ENCODE results near the gene ZNF605. TPM values are rescaled to one million over a fixed set of nuclear protein-coding genes. Genes with fewer than 3 reads are reported as not detected.
"Not testable (repeated sequence)": the region's sequence is repeated elsewhere in the genome, so short reads cannot be mapped to it uniquely, and the experiment has no call there.

Gene ZNF605
- total and polyA plus RNA-seq, 2 donors (not counting 3 experiments of a cell fraction or from before 2014, with no cell fraction given), result 2.4 to 11.3 TPM

DNA sequence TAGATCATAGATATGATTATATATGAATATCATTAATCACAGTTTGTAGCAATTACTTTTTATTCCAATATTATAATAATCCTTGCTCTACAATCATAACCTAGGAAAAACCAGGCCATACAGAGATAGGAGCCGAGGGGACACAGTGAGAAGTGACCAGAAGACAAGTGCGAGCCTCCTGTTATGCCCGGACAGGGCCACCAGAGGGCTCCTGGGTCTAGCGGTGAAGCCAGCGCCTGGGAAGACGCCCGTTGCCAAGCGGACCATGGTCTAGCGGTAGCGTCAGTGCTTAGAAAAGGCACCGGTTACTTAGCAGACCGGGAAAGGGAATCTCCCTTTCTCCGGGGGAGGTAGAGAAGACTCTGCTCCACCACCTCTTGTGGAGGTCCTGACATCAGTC, 20.8 kb upstream of the ZNF605 start:
- TF ChIP-seq, protein P1, sequence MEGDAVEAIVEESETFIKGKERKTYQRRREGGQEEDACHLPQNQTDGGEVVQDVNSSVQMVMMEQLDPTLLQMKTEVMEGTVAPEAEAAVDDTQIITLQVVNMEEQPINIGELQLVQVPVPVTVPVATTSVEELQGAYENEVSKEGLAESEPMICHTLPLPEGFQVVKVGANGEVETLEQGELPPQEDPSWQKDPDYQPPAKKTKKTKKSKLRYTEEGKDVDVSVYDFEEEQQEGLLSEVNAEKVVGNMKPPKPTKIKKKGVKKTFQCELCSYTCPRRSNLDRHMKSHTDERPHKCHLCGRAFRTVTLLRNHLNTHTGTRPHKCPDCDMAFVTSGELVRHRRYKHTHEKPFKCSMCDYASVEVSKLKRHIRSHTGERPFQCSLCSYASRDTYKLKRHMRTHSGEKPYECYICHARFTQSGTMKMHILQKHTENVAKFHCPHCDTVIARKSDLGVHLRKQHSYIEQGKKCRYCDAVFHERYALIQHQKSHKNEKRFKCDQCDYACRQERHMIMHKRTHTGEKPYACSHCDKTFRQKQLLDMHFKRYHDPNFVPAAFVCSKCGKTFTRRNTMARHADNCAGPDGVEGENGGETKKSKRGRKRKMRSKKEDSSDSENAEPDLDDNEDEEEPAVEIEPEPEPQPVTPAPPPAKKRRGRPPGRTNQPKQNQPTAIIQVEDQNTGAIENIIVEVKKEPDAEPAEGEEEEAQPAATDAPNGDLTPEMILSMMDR (IDR thresholded peaks at IDR 0.05; ENCODE audit: extremely low read depth in 1 of 2, insufficient read depth in 1 of 2, low read depth in 1 of 2, low read length in 2 of 2), result peak; percentile 4 to 14
- H2AFZ ChIP-seq (ENCODE audit: low read depth, low read length); intact Hi-C loops (cut with micrococcal nuclease); CTCF ChIA-PET; H3K27ac ChIP-seq (ENCODE audit: insufficient read depth, low read depth, low read length); H3K9me1 ChIP-seq (replicated peaks; ENCODE audit: control insufficient read depth, extremely low read depth, insufficient read depth, low read length); FAIRE-seq; POLR2A ChIA-PET; BruUV-seq (replicated peaks); H3K9me3 ChIP-seq (replicated peaks; ENCODE audit: control insufficient read depth, insufficient read depth, low read length); DNase-seq (ENCODE audit: low read depth, low spot score); H4K20me1 ChIP-seq (replicated peaks; ENCODE audit: control insufficient read depth, extremely low read depth, insufficient read depth, low read length); H3K4me2 ChIP-seq (ENCODE audit: insufficient read depth, low read length); H3K79me2 ChIP-seq (ENCODE audit: control insufficient read depth, insufficient read depth, low read length); H3K36me3 ChIP-seq (ENCODE audit: control insufficient read depth in 2 of 2, extremely low read depth in 1 of 2, insufficient read depth in 2 of 2, low read length in 2 of 2); H3K27me3 ChIP-seq (ENCODE audit: control insufficient read depth in 2 of 2, insufficient read depth in 2 of 2, low read length in 2 of 2); H3K4me3 ChIP-seq (replicated peaks in 1 of 3; ENCODE audit: insufficient read depth in 1 of 3, low read depth in 1 of 3, low read length in 3 of 3); dilution Hi-C loops (cut with MboI; ENCODE audit: extremely low pct_ligation_motif_present, low sequenced_read_pairs); H3K4me1 ChIP-seq (ENCODE audit: control insufficient read depth, extremely low read depth, insufficient read depth, low read length); H3K9ac ChIP-seq (replicated peaks; ENCODE audit: extremely low read depth, insufficient read depth, low read length): not testable (repeated sequence)

DNA sequence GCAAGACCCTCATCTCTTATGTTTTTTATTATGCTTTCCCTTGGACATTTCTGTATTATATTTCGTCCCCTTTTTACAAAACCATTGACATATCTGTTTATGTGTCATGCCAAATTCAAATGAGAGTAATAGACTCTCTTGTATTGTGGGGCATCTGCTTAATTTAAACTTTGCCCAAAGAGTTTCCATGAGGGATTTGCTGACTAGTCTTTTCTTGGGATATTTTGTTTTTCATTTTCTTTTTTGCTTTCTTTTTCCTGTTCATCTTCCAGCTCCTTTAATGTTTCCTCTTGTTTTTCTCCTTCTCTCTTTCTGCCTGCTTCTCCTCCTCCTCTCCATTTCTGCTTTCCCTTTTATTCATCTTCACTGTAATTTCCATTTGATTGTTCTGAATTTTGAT, 16.3 kb upstream of the ZNF605 start:
- FAIRE-seq (no peak), DNase-seq (ENCODE audit: low read depth, low spot score) (no peak)
- no peaks in the 10 kb centered on the region for H3K9me3 ChIP-seq (replicated peaks; ENCODE audit: control insufficient read depth, insufficient read depth, low read length)
- ChIA-PET POLR2A (no interaction called here), CTCF (no interaction called here)
- no peak overlapping the region for H3K4me2 ChIP-seq (ENCODE audit: insufficient read depth, low read length)
- TF ChIP-seq POLR2AphosphoS5 (IDR thresholded peaks at IDR 0.05; ENCODE audit: insufficient read depth, low read depth, low read length), result no peak
- TF ChIP-seq, protein P1 (IDR thresholded peaks at IDR 0.05; ENCODE audit: extremely low read depth in 1 of 2, insufficient read depth in 1 of 2, low read depth in 1 of 2, low read length in 2 of 2), result no peak
- TF ChIP-seq, protein P2, sequence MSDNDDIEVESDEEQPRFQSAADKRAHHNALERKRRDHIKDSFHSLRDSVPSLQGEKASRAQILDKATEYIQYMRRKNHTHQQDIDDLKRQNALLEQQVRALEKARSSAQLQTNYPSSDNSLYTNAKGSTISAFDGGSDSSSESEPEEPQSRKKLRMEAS (IDR thresholded peaks at IDR 0.05; ENCODE audit: insufficient read depth, insufficient read length), result no peak
- TF ChIP-seq EZH2 (IDR thresholded peaks at IDR 0.05; ENCODE audit: borderline replicate concordance, low read depth, low read length, severe bottlenecking), result no peak
- no peak overlapping the region for H3K27ac ChIP-seq (ENCODE audit: insufficient read depth, low read depth, low read length)
- H2AFZ ChIP-seq (ENCODE audit: low read depth, low read length), result no peak overlapping the region
- no peaks in the 10 kb centered on the region for H4K20me1 ChIP-seq (replicated peaks; ENCODE audit: control insufficient read depth, extremely low read depth, insufficient read depth, low read length)
- H3K4me1 ChIP-seq (ENCODE audit: control insufficient read depth, extremely low read depth, insufficient read depth, low read length), result no peaks in the 10 kb centered on the region
- H3K27me3 ChIP-seq (ENCODE audit: control insufficient read depth in 2 of 2, insufficient read depth in 2 of 2, low read length in 2 of 2), result no peaks in the 10 kb centered on the region
- dilution Hi-C loops (cut with MboI; ENCODE audit: extremely low pct_ligation_motif_present, low sequenced_read_pairs) (no loop called here), intact Hi-C loops (cut with micrococcal nuclease) (no loop called here)
- no peak overlapping the region for H3K9ac ChIP-seq (replicated peaks; ENCODE audit: extremely low read depth, insufficient read depth, low read length)
- no peaks in the 10 kb centered on the region for H3K36me3 ChIP-seq (ENCODE audit: control insufficient read depth in 2 of 2, extremely low read depth in 1 of 2, insufficient read depth in 2 of 2, low read length in 2 of 2)
- no TSS peak for BruUV-seq (replicated peaks)
- no peak overlapping the region for H3K4me3 ChIP-seq (replicated peaks in 1 of 3; ENCODE audit: insufficient read depth in 1 of 3, low read depth in 1 of 3, low read length in 3 of 3)
- H3K9me1 ChIP-seq (replicated peaks; ENCODE audit: control insufficient read depth, extremely low read depth, insufficient read depth, low read length), result no peaks in the 10 kb centered on the region
- no peaks in the 10 kb centered on the region for H3K79me2 ChIP-seq (ENCODE audit: control insufficient read depth, insufficient read depth, low read length)
